ENCODE measurements around the gene NDUFS8.

Gene NDUFS8

GRCh38 chr11:68014947-68015447 is 15.5 kb upstream of the NDUFS8 start:
- in situ Hi-C loops (cut with HindIII; ENCODE audit: low sequenced_read_pairs) = no loop called here

DNA sequence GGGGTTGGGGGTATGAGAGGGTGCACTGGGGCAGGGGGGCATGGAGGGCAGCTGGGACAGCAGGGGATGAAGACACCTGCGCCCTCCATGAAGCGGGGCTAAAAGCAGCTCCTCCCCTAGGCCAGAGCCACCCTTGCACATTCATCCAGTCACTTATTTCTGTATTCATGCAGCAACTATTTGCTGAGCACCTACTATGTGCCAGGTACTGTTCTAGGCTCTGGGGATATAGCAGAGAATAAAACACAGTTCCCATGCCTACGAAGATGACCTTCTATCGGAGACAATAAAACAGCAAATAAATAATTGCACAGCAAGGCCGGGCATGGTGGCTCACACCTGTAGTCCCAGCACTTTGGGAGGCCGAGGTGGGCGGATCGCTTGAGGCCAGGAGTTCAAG is 15.0 kb upstream of the NDUFS8 start:
- in situ Hi-C loops (cut with HindIII; ENCODE audit: low sequenced_read_pairs) = no loop called here

DNA sequence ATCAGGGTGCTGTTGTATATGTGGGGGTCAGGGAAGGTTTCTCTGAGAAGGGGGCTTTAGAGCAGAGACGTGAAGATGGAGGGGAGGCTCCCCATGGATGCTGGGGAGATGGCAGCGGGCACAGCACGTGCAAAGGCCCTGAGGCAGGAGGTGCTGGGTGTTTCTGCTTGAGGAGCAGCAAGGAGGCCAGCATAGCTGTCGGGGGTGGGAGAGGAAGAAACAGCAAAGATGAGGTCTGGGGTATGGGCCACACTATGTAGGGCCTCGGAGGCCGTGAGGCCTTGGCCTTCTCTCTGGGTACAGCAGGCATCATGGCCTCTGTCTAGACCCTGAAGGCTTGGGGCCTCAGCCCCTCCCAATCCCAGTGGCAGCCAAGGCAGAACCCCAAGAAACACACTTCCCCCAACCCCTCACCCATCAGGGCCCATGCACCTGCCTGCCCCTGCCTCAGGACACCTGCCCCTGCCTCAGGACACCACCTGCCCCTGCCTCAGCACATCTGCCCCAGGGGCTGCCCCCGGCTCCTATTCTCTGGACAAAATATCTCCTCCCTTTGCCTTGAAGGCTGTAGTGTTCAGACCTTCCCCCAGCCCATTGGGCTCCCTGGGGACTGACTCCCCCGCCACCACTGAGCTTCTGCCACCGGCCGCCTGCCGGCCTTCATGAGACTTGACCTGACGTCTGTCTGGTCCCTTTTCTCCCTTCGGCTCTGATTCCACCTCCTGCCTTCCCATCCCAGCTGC is 14.1 kb upstream of the NDUFS8 start:
- in situ Hi-C loops (cut with HindIII; ENCODE audit: low sequenced_read_pairs) = no loop called here

DNA sequence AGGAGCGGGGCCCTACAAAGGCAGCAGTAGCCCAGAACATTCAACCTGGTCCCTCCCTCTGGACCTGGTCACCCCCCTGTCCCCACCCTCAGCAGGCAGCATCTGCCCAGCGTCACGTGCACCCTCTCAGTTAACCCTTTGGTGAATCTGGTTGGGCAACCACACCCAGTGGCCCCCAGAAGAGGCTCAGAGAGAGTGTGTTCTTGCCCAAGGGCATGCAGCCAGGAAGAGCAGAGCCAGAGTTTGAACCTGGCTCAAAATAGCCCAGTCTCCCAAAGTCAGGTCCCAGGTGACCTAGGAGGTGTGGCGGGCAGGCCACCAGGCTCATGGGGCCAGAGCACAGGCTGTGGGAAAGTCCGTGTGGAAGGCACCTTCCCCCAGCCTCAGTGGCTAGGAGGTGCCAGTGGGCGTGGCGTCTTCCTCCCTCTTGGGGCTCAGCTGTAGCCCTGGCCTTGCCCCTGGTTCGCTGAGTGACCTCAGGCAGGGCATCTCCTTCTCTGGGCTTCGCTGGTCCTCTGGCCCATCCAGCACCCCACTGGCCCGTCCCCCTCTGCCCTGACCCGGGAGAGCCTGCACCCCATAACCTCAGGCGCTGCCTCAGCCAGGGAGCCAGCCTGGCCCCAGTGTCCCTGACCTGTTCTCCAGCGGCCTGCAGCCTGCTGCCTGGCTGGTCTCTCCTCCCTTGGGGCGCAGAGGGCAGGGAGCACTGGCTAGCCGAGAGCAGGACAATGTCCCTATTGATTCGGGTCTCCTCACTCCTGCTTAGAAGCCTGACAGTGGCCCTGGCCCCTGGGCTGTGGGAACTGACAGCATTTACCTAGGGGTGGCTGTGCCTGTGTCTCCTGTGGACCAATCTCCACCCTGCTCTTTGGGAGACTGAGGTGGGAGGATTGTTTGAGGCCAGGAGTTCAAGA is 13.3 kb upstream of the NDUFS8 start:
- in situ Hi-C loops (cut with HindIII; ENCODE audit: low sequenced_read_pairs) = no loop called here

DNA sequence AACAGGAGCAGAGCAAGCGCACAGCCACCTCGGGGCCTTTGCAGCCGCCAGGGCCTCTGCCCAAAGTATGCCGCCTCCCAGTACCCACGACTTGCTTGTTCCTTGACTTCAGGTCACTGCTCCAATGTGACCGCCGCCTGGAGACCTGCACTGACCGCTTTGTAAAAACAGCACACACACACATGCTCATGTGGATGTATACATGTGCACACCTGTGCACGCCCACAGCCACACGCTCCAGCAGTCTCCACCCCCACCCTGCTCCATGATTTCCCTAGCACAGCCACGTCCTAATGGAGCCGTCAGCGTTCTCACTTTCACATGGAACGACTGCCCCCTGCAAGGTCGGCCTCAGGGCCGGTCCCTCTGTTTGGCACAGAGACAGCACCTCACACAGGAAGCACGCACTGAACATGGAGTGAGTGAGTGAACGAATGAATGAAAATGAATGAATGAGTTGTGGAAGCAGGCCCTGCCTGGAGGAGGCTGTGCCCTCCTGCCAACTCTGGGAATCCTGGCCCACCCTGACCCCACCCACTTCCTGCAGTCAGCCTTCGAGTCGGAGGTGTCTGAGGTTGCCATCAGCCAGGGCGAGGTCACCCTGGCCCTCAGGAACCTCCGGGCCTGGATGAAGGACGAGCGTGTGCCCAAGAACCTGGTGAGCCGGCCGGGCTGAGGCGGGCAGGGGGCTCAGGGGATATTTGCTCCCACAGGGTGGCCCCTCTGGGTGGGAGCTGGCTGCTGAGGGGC is 12.3 kb upstream of the NDUFS8 start:
- in situ Hi-C loops (cut with HindIII; ENCODE audit: low sequenced_read_pairs) = no loop called here

GRCh38 chr11:68018730-68019190 is 11.7 kb upstream of the NDUFS8 start:
- in situ Hi-C loops (cut with HindIII; ENCODE audit: low sequenced_read_pairs) = no loop called here

GRCh38 chr11:68019486-68019885 is 11.0 kb upstream of the NDUFS8 start:
- in situ Hi-C loops (cut with HindIII; ENCODE audit: low sequenced_read_pairs) = no loop called here

GRCh38 chr11:68020575-68020974 is 9.9 kb upstream of the NDUFS8 start:
- in situ Hi-C loops (cut with HindIII; ENCODE audit: low sequenced_read_pairs) = no loop called here

DNA sequence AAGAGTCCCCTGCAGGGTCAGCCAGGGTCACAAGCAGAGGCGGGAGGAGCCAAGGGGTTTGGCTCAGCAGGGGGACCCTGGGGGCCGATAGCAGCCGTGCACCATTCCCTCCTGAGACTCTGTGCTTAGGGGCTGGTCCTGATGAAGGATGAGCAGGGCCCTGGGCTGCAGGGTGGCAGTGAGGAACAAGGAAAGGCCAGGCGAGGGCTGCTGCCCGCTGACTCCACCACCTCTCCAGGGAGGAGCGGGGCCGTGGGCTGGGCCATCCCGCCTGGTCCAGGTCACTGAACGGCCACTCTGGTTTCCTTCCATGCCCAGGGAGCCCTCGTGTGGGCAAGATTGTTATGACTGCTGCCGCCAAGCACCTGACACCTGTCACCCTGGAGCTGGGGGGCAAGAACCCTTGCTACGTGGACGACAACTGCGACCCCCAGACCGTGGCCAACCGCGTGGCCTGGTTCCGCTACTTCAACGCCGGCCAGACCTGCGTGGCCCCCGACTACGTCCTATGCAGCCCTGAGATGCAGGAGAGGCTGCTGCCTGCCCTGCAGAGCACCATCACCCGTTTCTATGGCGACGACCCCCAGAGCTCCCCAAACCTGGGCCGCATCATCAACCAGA is 9.2 kb upstream of the NDUFS8 start:
- in situ Hi-C loops (cut with HindIII; ENCODE audit: low sequenced_read_pairs) = no loop called here

DNA sequence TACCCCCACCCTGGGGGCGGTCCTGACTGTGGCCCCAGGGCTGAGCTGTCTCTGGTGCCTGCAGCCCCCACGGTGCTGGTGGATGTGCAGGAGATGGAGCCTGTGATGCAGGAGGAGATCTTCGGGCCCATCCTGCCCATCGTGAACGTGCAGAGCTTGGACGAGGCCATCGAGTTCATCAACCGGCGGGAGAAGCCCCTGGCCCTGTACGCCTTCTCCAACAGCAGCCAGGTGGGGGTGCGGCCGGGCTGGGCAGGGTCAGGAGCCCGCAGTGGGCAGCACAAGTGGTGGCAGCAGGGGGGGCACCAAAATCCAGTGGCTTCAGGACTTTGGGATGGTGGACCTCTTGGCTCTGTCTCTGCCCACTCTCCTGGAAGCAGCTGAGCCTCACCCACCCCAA is 8.0 kb upstream of the NDUFS8 start:
- in situ Hi-C loops (cut with HindIII; ENCODE audit: low sequenced_read_pairs) = no loop called here

DNA sequence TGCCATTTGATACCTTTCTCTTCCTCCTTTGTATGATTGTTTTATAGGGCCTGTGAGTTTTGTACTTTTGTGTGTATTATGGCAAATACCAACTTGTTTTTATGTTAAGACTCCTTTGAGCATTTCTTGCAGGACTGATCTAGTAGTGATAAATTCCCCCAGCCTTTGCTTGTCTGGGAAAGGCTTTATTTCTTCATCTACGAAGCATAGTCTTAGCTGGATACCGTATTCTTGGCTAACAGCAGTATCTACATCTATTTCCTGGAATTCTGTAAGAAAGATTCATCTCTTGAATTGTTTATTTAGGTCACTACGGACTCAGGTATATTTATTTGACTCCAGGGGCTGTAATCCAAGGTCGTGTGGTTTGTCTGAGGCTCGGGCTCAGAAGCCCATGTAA is 6.0 kb upstream of the NDUFS8 start:
- in situ Hi-C loops (cut with HindIII; ENCODE audit: low sequenced_read_pairs) = no loop called here

GRCh38 chr11:68025047-68025446 is 5.4 kb upstream of the NDUFS8 start:
- in situ Hi-C loops (cut with HindIII; ENCODE audit: low sequenced_read_pairs) = no loop called here

DNA sequence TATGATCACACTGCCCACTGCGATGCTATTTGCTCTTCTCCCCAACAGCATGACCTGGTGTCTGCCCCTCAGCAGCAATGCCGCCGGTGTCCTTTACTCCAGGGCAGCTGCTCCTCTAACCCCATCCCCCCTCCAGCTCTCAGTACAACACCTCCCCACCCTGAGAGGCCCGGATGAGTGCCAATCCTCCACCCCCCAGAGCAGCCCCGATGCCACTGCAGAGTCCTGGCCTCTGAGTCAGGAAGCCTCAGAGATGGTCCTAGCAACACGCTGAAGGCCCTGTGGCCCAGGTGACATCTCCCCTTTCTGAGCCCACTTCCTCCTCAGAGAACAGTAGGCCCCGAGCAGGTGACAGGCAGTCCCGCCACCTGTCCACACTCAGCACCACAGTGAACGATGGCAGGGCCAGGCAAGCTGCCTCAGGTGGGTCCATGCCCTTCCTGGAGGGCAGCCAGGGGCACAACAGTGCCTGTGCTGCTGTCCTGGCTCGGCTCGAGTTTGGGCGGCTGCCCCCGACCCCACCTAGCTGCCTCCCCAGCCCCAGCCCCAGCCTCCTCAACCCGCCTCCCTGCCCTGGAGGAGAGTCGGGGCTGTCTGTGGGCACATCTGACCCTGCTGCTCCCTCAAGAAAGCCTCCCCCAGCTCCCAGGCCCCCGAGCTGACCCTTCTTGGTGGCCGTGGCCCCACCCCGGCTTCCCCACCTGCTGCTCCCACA is 3.9 kb upstream of the NDUFS8 start:
- in situ Hi-C loops (cut with HindIII; ENCODE audit: low sequenced_read_pairs) = no loop called here

DNA sequence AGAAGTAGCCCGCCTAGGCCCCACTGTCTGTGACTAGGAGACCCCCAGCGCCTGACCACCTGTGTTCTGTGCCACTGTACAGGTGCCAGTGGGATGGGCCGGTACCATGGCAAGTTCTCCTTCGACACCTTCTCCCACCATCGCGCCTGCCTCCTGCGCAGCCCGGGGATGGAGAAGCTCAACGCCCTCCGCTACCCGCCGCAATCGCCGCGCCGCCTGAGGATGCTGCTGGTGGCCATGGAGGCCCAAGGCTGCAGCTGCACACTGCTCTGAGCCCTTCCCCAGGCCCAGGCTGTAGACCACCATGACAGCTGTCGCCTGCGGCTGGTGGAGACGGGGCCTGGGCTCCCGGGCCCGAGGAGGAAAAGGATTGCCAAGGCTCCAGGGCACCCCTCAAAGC is 2.8 kb upstream of the NDUFS8 start:
- in situ Hi-C loops (cut with HindIII; ENCODE audit: low sequenced_read_pairs) = no loop called here

DNA sequence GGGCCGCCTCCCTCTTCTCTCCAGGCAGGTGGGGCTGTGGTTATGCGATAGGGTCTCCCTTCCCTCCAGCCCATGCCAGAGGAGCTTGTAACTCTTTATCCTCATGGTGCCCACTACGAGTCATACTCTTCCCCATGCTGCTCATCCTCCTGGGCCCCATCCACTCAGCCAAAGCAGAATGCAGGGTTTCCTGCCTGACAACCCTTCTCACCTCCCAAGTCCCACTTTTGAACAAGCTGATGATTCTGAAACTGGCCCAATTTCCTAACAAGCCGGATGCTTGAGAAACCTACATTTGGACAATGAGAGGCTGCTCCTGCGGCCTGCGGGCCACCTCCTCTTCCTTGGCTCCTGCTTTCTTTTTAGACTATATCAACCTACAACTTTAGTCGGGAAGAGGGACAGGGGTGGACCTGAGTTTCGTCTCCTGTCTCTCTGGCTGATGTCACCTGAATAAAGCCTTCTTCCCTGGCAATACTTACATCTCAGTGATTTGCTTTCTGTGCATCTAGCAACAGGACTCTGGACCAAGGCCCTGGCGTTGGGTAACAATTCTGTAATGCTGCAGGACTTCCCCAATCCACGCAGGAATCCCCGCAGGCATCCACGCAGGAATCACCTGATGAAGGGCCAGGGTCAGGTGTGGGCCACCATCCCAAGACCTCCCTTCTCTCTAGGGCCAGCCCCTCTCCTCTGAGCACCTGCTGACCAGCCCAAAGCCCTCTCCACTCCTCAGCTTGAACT is 1.5 kb upstream of the NDUFS8 start:
- in situ Hi-C loops (cut with HindIII; ENCODE audit: low sequenced_read_pairs) = no loop called here

GRCh38 chr11:68031144-68031464 is 623 bp downstream of the NDUFS8 start:
- in situ Hi-C loops (cut with HindIII; ENCODE audit: low sequenced_read_pairs) = no loop called here

GRCh38 chr11:68032003-68032402 is 1.5 kb downstream of the NDUFS8 start:
- in situ Hi-C loops (cut with HindIII; ENCODE audit: low sequenced_read_pairs) = no loop called here

DNA sequence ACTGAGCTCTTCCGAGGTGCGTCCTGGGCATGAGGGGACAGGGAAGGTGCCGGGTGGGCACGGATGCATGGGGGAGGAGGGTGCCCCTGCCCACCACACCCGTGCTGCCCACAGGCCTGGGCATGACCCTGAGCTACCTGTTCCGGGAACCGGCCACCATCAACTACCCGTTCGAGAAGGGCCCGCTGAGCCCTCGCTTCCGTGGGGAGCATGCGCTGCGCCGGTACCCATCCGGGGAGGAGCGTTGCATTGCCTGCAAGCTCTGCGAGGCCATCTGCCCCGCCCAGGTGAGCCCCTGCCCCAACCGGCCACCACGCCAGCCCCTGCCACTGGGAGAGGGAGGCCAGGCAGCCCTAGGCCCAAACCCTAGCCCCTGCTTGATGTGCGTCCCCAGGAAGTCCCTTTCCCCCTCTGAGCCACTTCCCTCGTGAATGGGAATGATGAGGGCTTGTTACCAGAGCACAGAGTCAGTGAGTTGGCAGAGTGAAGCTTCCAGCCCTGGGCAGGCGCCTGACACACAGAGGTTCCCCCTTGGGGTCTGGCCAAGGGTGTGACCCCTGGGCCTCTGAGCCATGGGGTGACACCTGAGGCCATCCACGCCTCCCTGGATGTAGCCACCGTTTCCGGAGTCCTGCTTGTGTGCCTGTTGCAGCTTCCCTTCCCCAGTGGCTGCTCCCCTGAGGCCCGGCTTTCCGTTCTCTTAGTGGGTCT is 2.7 kb downstream of the NDUFS8 start:
- in situ Hi-C loops (cut with HindIII; ENCODE audit: low sequenced_read_pairs) = no loop called here

DNA sequence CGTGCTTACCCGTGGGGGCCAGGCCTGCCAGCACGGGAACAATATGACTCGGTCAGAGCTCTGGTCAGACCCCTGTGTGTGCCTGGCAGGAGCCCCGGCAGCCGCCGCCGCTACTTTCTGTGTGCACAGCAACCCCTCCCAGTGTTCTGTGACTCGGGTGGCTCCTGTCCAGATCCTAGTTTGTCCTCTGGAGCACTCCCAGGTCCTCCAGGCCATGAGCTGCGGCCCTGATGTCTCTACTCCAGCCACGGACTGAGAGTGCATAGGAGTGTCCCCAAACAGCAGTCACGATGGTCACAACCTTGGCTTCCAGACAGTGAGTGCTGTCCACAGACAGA is 3.2 kb downstream of the NDUFS8 start:
- in situ Hi-C loops (cut with HindIII; ENCODE audit: low sequenced_read_pairs) = no loop called here
